Heart left ventricle (tissue), 13 donors: ENCODE measurements around the gene LLGL2.

ENCODE experiments used
- CTCF ChIP-seq, 12 donors: fragments of 200-600 bp; sonication (generic) in 4 of 12; IDR thresholded peaks; one replicate each; pipeline versions ENCODE4 v1.5.0 to v1.8.0; 2018 to 2022; ENCODE audit warnings: antibody characterized with exemption in 12 of 12, mild to moderate bottlenecking in 5 of 12
- POLR2A ChIP-seq, 2 donors: fragments of 450-650 bp; IDR thresholded peaks; one replicate each; pipeline ENCODE4 v1.6.1; 2017; ENCODE audit warnings: antibody characterized with exemption in 2 of 2, mild to moderate bottlenecking in 2 of 2, moderate library complexity in 2 of 2
- donor health status: ischemic (EF 13 %, LVEDD 7.1; RV severe dilation, severe dysfunction).
- donor health status: DM: no; HTN: yes; CAD: no.
- donor health status: DM: no; HTN: no; CAD: no.
- donor health status: ischemic (EF 25% LVEDD 6.9; RV normal size, moderate dysfunction).
- donor health status: ischemic (EF 25% LVEDD 5.7; RV mildly dilated, moderate dysfunction).
- donor health status: ischemic (EF 35%, LVEDD 5.7; RV mildly dilated, moderate dysfunction).
- donor health status: nonischemic (EF 11% LVEDD 7.7; RV severe dilation, severe dysfunction).
- donor health status: DM: yes; HTN: yes; CAD: no.
- donor health status: PGD.
- donor health status: ischemic (EF 29% LVEDD 5.4; RV normal size, mild dysfunction).
- donor health status: nonischemic (EF 23%, LVEDD 6.1; RV moderate dilation, normal function).

DNA sequence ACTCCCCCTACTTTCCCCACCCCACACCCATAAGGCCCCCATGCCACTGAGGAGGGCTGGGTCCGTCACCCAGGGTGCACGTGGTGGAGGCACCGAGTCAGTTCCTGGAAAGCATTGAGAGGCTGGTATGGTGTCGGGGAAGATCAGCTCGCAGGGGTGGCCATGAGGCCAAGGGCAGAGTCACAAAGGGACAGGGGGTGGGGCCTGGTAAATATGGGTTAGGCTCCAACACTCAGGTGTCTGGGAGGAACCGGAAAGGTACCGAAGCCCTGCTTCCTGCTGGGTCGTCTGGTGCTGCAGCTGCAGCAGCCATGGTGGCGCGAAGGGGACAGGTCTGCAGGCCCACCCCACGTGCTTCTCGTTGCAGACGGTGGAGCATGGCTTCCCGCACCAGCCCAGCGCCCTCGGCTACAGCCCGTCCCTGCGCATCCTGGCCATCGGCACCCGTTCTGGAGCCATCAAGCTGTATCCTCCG is 30.2 kb downstream of the LLGL2 start:
- TF ChIP-seq CTCF (IDR thresholded peaks at IDR 0.05) (no peak), POLR2A (IDR thresholded peaks at IDR 0.05) (no peak)
